Psoas muscle (tissue), 7 donors: ENCODE data around the gene NAT8. TPM values are rescaled to one million over a fixed set of nuclear protein-coding genes. Genes with fewer than 3 reads are reported as not detected.

Source experiments
- polyA plus RNA-seq, 3 donors: library from polyadenylated mRNA; stranded (reverse); fragments of 200-250 nt; gene quantifications; one replicate each; pipeline ENCODE4 v1.2.3, GENCODE V29; 2013
- total RNA-seq, 4 donors: library from RNA; stranded (reverse); fragmentation: NEBNext Ultra II Directional in 2 of 4; extraction: Animal tissue kit (Norgen Biotek cat#: 25700) in 2 of 4; gene quantifications; one replicate each; pipeline versions ENCODE4 v1.2.1 to v1.2.4, GENCODE V29; 2021 to 2023
- donor health status: healthy with polysubstance abuse.
- donor health status: DM: no; HTN: no; CAD: no; lungs with moderate emphysema.
- donor health status: Bipolar disorder and iron deficiency.
- donor health status: healthy.
- donor health status: DM: no; HTN: no; CAD: no.
- donor health status: DM: no; HTN: no; CAD: no.
- donor health status: DM: yes; HTN: yes; CAD: no.

NAT8 gene
- total and polyA plus RNA-seq, 7 donors: not detected

Other genes with a start within 250 kb of the NAT8 start
- 10 to 100 TPM; 21.8 to 35.1 (median 27.1) TPM for gene TPRKB, start 94.9 kb upstream of the NAT8 start, total RNA-seq
- 100 to 1,000 TPM in 1 of 3 donors, 10 to 100 TPM in 2; 63.3 to 130 (median 83.9) TPM for gene TPRKB, start 94.9 kb upstream of the NAT8 start, polyA plus RNA-seq
- gene DUSP11, start 137.7 kb upstream of the NAT8 start, total RNA-seq: 10 to 100 TPM in 2 of 4 donors, 1 to 10 TPM in 2; 8.9 to 14.2 (median 10.1) TPM
- 10 to 100 TPM; 14.4 to 21.4 (median 16.5) TPM for gene DUSP11, start 137.7 kb upstream of the NAT8 start, polyA plus RNA-seq
- gene C2orf78, start 141.8 kb upstream of the NAT8 start, total RNA-seq: not detected
- gene C2orf78, start 141.8 kb upstream of the NAT8 start, polyA plus RNA-seq: not detected
- 10 to 100 TPM; 40.7 to 93.1 (median 57.8) TPM for gene STAMBP, start 186.5 kb upstream of the NAT8 start, total RNA-seq
- gene STAMBP, start 186.5 kb upstream of the NAT8 start, polyA plus RNA-seq: 100 to 1,000 TPM in 1 of 3 donors, 10 to 100 TPM in 2; 54.4 to 101 (median 66.9) TPM